Endothelial cell of umbilical vein (primary cell): ENCODE results near the gene VWA1.

Source experiments
- CTCF ChIP-seq, 2 donors: IDR thresholded peaks; 1 replicate in 1 of 2; 2 replicates in 1 of 2; pipeline ENCODE4 v1.5.1; 2011; ENCODE audit warnings: low read length in 2 of 2, mild to moderate bottlenecking in 2 of 2, moderate library complexity in 2 of 2, control low read depth in 1 of 2, inconsistent platforms in 1 of 2, low read depth in 1 of 2; ENCODE audit not compliant: insufficient read depth in 1 of 2; ENCODE audit errors: extremely low read depth in 1 of 2
- EZH2 ChIP-seq: IDR thresholded peaks from 2 replicates; pipeline ENCODE4 v1.6.1; 2012; ENCODE audit warnings: borderline replicate concordance, low read depth, mild to moderate bottlenecking, moderate library complexity, low read length, inconsistent platforms; ENCODE audit not compliant: severe bottlenecking
- FOS ChIP-seq: IDR thresholded peaks from 2 replicates; pipeline ENCODE4 v1.6.1; 2011; ENCODE audit warnings: mild to moderate bottlenecking, low read length, moderate library complexity, borderline replicate concordance; ENCODE audit not compliant: insufficient read depth
- JUN ChIP-seq: IDR thresholded peaks from 2 replicates; pipeline ENCODE4 v1.6.1; 2011; ENCODE audit warnings: borderline replicate concordance, low read depth; ENCODE audit not compliant: insufficient read length, insufficient read depth
- MYC ChIP-seq: IDR thresholded peaks from one replicate; pipeline ENCODE4 v1.6.1; 2011; ENCODE audit warnings: mild to moderate bottlenecking, low read depth, low read length
- POLR2A ChIP-seq: IDR thresholded peaks from 2 replicates; pipeline ENCODE4 v1.6.1; 2012; ENCODE audit warnings: low read depth, mild to moderate bottlenecking, control low read depth, low read length
- POLR2AphosphoS5 ChIP-seq: IDR thresholded peaks from 2 replicates; pipeline ENCODE4 v1.6.1; 2012; ENCODE audit warnings: low read depth, mild to moderate bottlenecking, control low read depth, low read length, moderate library complexity; ENCODE audit not compliant: insufficient read depth
- TF ChIP-seq, protein P1 (sequence below): IDR thresholded peaks from 2 replicates; pipeline ENCODE4 v1.6.1; 2011; ENCODE audit not compliant: insufficient read depth, insufficient read length

- TF ChIP-seq EZH2 = no peak
- TF ChIP-seq POLR2A = no peak
- no peak for TF ChIP-seq CTCF (IDR thresholded peaks at IDR 0.05; ENCODE audit: extremely low read depth in 1 of 2, insufficient read depth in 1 of 2, low read depth in 1 of 2, low read length in 2 of 2)
- no peak for TF ChIP-seq POLR2AphosphoS5
- no peak for TF ChIP-seq MYC
- no peak for TF ChIP-seq JUN
- no peak for TF ChIP-seq FOS
- TF ChIP-seq, protein P1, sequence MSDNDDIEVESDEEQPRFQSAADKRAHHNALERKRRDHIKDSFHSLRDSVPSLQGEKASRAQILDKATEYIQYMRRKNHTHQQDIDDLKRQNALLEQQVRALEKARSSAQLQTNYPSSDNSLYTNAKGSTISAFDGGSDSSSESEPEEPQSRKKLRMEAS = no peak
These were observed 5.8 kb upstream of the VWA1 start for GRCh38 chr1:1429671-1430073.
